ENCODE results near the gene ARL6IP5. TPM values are rescaled to one million over a fixed set of nuclear protein-coding genes. Genes with fewer than 3 reads are reported as not detected.

ARL6IP5 gene
- total and polyA plus RNA-seq, 2 of the 13 experiments (the other 11 are each of a cell fraction or from before 2014, with no cell fraction given) = 23.7 to 29.6 TPM

- TF ChIP-seq, protein P1, sequence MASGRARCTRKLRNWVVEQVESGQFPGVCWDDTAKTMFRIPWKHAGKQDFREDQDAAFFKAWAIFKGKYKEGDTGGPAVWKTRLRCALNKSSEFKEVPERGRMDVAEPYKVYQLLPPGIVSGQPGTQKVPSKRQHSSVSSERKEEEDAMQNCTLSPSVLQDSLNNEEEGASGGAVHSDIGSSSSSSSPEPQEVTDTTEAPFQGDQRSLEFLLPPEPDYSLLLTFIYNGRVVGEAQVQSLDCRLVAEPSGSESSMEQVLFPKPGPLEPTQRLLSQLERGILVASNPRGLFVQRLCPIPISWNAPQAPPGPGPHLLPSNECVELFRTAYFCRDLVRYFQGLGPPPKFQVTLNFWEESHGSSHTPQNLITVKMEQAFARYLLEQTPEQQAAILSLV (CRISPR knock-in tag; IDR thresholded peaks at IDR 0.05; ENCODE audit: borderline replicate concordance) = 0 out of 2 replicates have a peak, but pooled peaks have one; percentile 48
- TF ChIP-seq ZNF556 (CRISPR knock-in tag; IDR thresholded peaks at IDR 0.05; ENCODE audit: borderline replicate concordance) (no peak), ZNF644 (CRISPR knock-in tag; IDR thresholded peaks at IDR 0.05; ENCODE audit: low read depth) (no peak), SP2 (CRISPR knock-in tag; IDR thresholded peaks at IDR 0.05) (no peak), NCOA5 (CRISPR knock-in tag; IDR thresholded peaks at IDR 0.05) (no peak), TAF15 (IDR thresholded peaks at IDR 0.05; ENCODE audit: low read depth, low read length, poor library complexity, severe bottlenecking) (no peak), REST (IDR thresholded peaks at IDR 0.05; ENCODE audit: borderline replicate concordance in 1 of 2, low read depth in 1 of 2, low read length in 2 of 2) (peak in 1 of 2 experiments; percentile 3; a peak in 1 of 4 replicates), ATF3 (CRISPR knock-in tag; IDR thresholded peaks at IDR 0.05) (no peak), KLF9 (CRISPR knock-in tag; IDR thresholded peaks at IDR 0.05; ENCODE audit: low read depth) (no peak), RAD51 (IDR thresholded peaks at IDR 0.05; ENCODE audit: borderline replicate concordance) (no peak), THRA (CRISPR knock-in tag; IDR thresholded peaks at IDR 0.05; ENCODE audit: borderline replicate concordance) (no peak; the same call in 1 of the 2 replicates), ZNF850 (CRISPR knock-in tag; conservative IDR thresholded peaks at IDR 0.05) (0 out of 2 replicates have a peak, but pooled peaks have one; percentile 56), ZNF530 (CRISPR knock-in tag; IDR thresholded peaks at IDR 0.05; ENCODE audit: low read depth) (no peak), SIX4 (CRISPR knock-in tag; IDR thresholded peaks at IDR 0.05) (no peak), MZF1 (CRISPR knock-in tag; IDR thresholded peaks at IDR 0.05; ENCODE audit: borderline replicate concordance) (0 out of 2 replicates have a peak, but pooled peaks have one; percentile 36), CCDC6 (CRISPR knock-in tag; IDR thresholded peaks at IDR 0.05) (peak; percentile 50; the same call in 1 of the 2 replicates), ERF (CRISPR knock-in tag; IDR thresholded peaks at IDR 0.05) (no peak; the same call in 1 of the 2 replicates)
- TF ChIP-seq, protein P2, sequence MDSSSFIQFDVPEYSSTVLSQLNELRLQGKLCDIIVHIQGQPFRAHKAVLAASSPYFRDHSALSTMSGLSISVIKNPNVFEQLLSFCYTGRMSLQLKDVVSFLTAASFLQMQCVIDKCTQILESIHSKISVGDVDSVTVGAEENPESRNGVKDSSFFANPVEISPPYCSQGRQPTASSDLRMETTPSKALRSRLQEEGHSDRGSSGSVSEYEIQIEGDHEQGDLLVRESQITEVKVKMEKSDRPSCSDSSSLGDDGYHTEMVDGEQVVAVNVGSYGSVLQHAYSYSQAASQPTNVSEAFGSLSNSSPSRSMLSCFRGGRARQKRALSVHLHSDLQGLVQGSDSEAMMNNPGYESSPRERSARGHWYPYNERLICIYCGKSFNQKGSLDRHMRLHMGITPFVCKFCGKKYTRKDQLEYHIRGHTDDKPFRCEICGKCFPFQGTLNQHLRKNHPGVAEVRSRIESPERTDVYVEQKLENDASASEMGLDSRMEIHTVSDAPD (CRISPR knock-in tag; IDR thresholded peaks at IDR 0.05) = 0 out of 2 replicates have a peak, but pooled peaks have one; percentile 38
- TF ChIP-seq, protein P3, sequence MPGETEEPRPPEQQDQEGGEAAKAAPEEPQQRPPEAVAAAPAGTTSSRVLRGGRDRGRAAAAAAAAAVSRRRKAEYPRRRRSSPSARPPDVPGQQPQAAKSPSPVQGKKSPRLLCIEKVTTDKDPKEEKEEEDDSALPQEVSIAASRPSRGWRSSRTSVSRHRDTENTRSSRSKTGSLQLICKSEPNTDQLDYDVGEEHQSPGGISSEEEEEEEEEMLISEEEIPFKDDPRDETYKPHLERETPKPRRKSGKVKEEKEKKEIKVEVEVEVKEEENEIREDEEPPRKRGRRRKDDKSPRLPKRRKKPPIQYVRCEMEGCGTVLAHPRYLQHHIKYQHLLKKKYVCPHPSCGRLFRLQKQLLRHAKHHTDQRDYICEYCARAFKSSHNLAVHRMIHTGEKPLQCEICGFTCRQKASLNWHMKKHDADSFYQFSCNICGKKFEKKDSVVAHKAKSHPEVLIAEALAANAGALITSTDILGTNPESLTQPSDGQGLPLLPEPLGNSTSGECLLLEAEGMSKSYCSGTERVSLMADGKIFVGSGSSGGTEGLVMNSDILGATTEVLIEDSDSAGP (CRISPR knock-in tag; IDR thresholded peaks at IDR 0.05; ENCODE audit: borderline replicate concordance) = peak; percentile 74; the same call in 1 of the 2 replicates
Measured at GRCh38 chr3:69051756-69052471, 32.8 kb upstream of the ARL6IP5 start, which contains the start of gene TMF1 (continued).

Data from HepG2 (cell line).